ENCODE data around the gene PRKCE. TPM values are rescaled to one million over a fixed set of nuclear protein-coding genes. Genes with fewer than 3 reads are reported as not detected.
"Not testable (repeated sequence)": the region's sequence is repeated elsewhere in the genome, so short reads cannot be mapped to it uniquely, and the experiment has no call there.

The PRKCE gene
- total RNA-seq, 2 experiments from 2014 or later = 6.1 to 8.0 TPM

GRCh38 chr2:45902781-45903375, 251.4 kb downstream of the PRKCE start:
- Mint-ChIP-seq H3K27ac (no peak overlapping the region), H3K9me3 (no peaks in the 10 kb centered on the region), H3K36me3 (no peaks in the 10 kb centered on the region), H3K4me3 (no peak overlapping the region), H3K4me1 (peaks cover 2% of the 10 kb centered on the region), H3K27me3 (no peaks in the 10 kb centered on the region)
- DNase-seq = no peak

GRCh38 chr2:45904267-45904945, 252.9 kb downstream of the PRKCE start:
- Mint-ChIP-seq H3K4me1 (peaks cover 2% of the 10 kb centered on the region), H3K27ac (no peak overlapping the region), H3K27me3 (no peaks in the 10 kb centered on the region), H3K36me3 (no peaks in the 10 kb centered on the region), H3K4me3 (no peak overlapping the region), H3K9me3 (no peaks in the 10 kb centered on the region)
- no peak for DNase-seq

- no peak for DNase-seq
- Mint-ChIP-seq H3K36me3 (no peaks in the 10 kb centered on the region), H3K4me3 (no peak overlapping the region), H3K27me3 (no peaks in the 10 kb centered on the region), H3K9me3 (no peaks in the 10 kb centered on the region), H3K27ac (no peak overlapping the region), H3K4me1 (peaks cover 2% of the 10 kb centered on the region)
Measured at GRCh38 chr2:45904946-45905631, 253.6 kb downstream of the PRKCE start.

- no peaks in the 10 kb centered on the region for H3K36me3 Mint-ChIP-seq
- no peak overlapping the region for H3K27ac Mint-ChIP-seq
- H3K9me3 Mint-ChIP-seq = no peaks in the 10 kb centered on the region
- H3K27me3 Mint-ChIP-seq = no peaks in the 10 kb centered on the region
- no peak overlapping the region for H3K4me3 Mint-ChIP-seq
- peaks cover 2% of the 10 kb centered on the region for H3K4me1 Mint-ChIP-seq
- no peak for DNase-seq
Measured at GRCh38 chr2:45905632-45905958, 254.1 kb downstream of the PRKCE start.

GRCh38 chr2:45907592-45907991, 256.1 kb downstream of the PRKCE start:
- Mint-ChIP-seq H3K27ac (no peak overlapping the region), H3K36me3 (no peaks in the 10 kb centered on the region), H3K4me1 (peaks cover 2% of the 10 kb centered on the region), H3K27me3 (no peaks in the 10 kb centered on the region), H3K4me3 (no peak overlapping the region), H3K9me3 (no peaks in the 10 kb centered on the region)
- no peak for DNase-seq

- Mint-ChIP-seq H3K9me3 (no peaks in the 10 kb centered on the region), H3K27me3 (no peaks in the 10 kb centered on the region), H3K4me1 (peaks cover 2% of the 10 kb centered on the region), H3K4me3 (no peak overlapping the region), H3K36me3 (no peaks in the 10 kb centered on the region), H3K27ac (no peak overlapping the region)
- DNase-seq = no peak
Measured at GRCh38 chr2:45908316-45909170, 257.1 kb downstream of the PRKCE start.

GRCh38 chr2:45909171-45909565, 257.7 kb downstream of the PRKCE start:
- H3K36me3 Mint-ChIP-seq = no peaks in the 10 kb centered on the region
- H3K27me3 Mint-ChIP-seq = no peaks in the 10 kb centered on the region
- no peaks in the 10 kb centered on the region for H3K9me3 Mint-ChIP-seq

GRCh38 chr2:45909677-45910191, 258.3 kb downstream of the PRKCE start:
- DNase-seq = no peak
- Mint-ChIP-seq H3K9me3 (no peaks in the 10 kb centered on the region), H3K4me3 (no peak overlapping the region), H3K36me3 (no peaks in the 10 kb centered on the region), H3K27me3 (no peaks in the 10 kb centered on the region), H3K4me1 (no peaks in the 10 kb centered on the region), H3K27ac (no peak overlapping the region)

More at GRCh38 chr2:45909171-45909565, 257.7 kb downstream of the PRKCE start:
- DNase-seq = no peak
- no peak overlapping the region for H3K4me3 Mint-ChIP-seq
- H3K4me1 Mint-ChIP-seq = peaks cover 2% of the 10 kb centered on the region
- H3K27ac Mint-ChIP-seq = no peak overlapping the region

- Mint-ChIP-seq H3K36me3 (no peaks in the 10 kb centered on the region), H3K4me1 (no peaks in the 10 kb centered on the region), H3K27ac (no peak overlapping the region), H3K27me3 (no peaks in the 10 kb centered on the region), H3K4me3 (no peak overlapping the region), H3K9me3 (no peaks in the 10 kb centered on the region)
- no peak for DNase-seq
Measured at GRCh38 chr2:45910473-45911060, 259.1 kb downstream of the PRKCE start.

GRCh38 chr2:45911538-45911937, 260.1 kb downstream of the PRKCE start:
- Mint-ChIP-seq H3K4me1 (no peaks in the 10 kb centered on the region), H3K27me3 (no peaks in the 10 kb centered on the region), H3K9me3 (no peaks in the 10 kb centered on the region), H3K4me3 (no peak overlapping the region), H3K36me3 (no peaks in the 10 kb centered on the region), H3K27ac (no peak overlapping the region)
- no peak for DNase-seq

- Mint-ChIP-seq H3K27ac (no peak overlapping the region), H3K27me3 (no peaks in the 10 kb centered on the region), H3K4me3 (no peak overlapping the region), H3K4me1 (no peaks in the 10 kb centered on the region), H3K9me3 (no peaks in the 10 kb centered on the region), H3K36me3 (no peaks in the 10 kb centered on the region)
- DNase-seq = no peak
Measured at GRCh38 chr2:45912109-45912508, 260.6 kb downstream of the PRKCE start.

GRCh38 chr2:45913539-45913938, 262.1 kb downstream of the PRKCE start:
- no peaks in the 10 kb centered on the region for H3K27me3 Mint-ChIP-seq
- no peak overlapping the region for H3K27ac Mint-ChIP-seq
- no peaks in the 10 kb centered on the region for H3K9me3 Mint-ChIP-seq
- H3K36me3 Mint-ChIP-seq = no peaks in the 10 kb centered on the region
- DNase-seq = no peak
- H3K4me3 Mint-ChIP-seq = no peak overlapping the region
- H3K4me1 Mint-ChIP-seq = no peaks in the 10 kb centered on the region

GRCh38 chr2:45915523-45915922, 264.0 kb downstream of the PRKCE start:
- DNase-seq = no peak
- no peak overlapping the region for H3K4me3 Mint-ChIP-seq
- H3K27me3 Mint-ChIP-seq = no peaks in the 10 kb centered on the region
- H3K36me3 Mint-ChIP-seq = no peaks in the 10 kb centered on the region
- H3K27ac Mint-ChIP-seq = no peak overlapping the region
- peaks cover 5% of the 10 kb centered on the region for H3K4me1 Mint-ChIP-seq
- H3K9me3 Mint-ChIP-seq = no peaks in the 10 kb centered on the region

- not testable (repeated sequence) for H3K27ac Mint-ChIP-seq, DNase-seq, H3K36me3 Mint-ChIP-seq, H3K27me3 Mint-ChIP-seq, H3K4me1 Mint-ChIP-seq, H3K9me3 Mint-ChIP-seq, H3K4me3 Mint-ChIP-seq
Measured at GRCh38 chr2:45917561-45918176, 266.2 kb downstream of the PRKCE start.

Data from activated naive CD8-positive, alpha-beta T cell treated with anti-CD3 and anti-CD28 coated beads for 36 hours (primary cell).